Measurements from ENCODE around the gene PLCB1.

PLCB1 gene

GRCh38 chr20:8389381-8390036 lies 257.4 kb downstream of the PLCB1 start:
- peak overlapping the region; percentile 2 for H3K4me3 ChIP-seq
- peak overlapping the region in 1 of 2 donors; percentile 31 for H3K27ac ChIP-seq
- DNase-seq (ENCODE audit: low spot score), result no peak
- TF ChIP-seq CTCF (IDR thresholded peaks at IDR 0.05), result peak; percentile 39

GRCh38 chr20:8390037-8390433 lies 258.0 kb downstream of the PLCB1 start:
- H3K27ac ChIP-seq, result peak overlapping the region in 1 of 2 donors; percentile 31

GRCh38 chr20:8390500-8390899 lies 258.4 kb downstream of the PLCB1 start:
- DNase-seq (ENCODE audit: low spot score), result no peak
- Histone ChIP-seq H3K4me3 (no peak overlapping the region), H3K27ac (no peak overlapping the region)
- TF ChIP-seq CTCF (IDR thresholded peaks at IDR 0.05), result no peak

More at GRCh38 chr20:8390037-8390433, 258.0 kb downstream of the PLCB1 start:
- TF ChIP-seq CTCF (IDR thresholded peaks at IDR 0.05), result no peak
- peak overlapping the region; percentile 2 for H3K4me3 ChIP-seq
- DNase-seq (ENCODE audit: low spot score), result no peak

- H3K4me3 ChIP-seq, result no peak overlapping the region
- TF ChIP-seq CTCF (IDR thresholded peaks at IDR 0.05), result no peak
- no peak for DNase-seq (ENCODE audit: low spot score)
- H3K27ac ChIP-seq, result no peak overlapping the region
These were observed 261.3 kb downstream of the PLCB1 start for GRCh38 chr20:8393381-8393780.

GRCh38 chr20:8394308-8394945 lies 262.4 kb downstream of the PLCB1 start:
- Histone ChIP-seq H3K4me3 (no peak overlapping the region), H3K27ac (no peak overlapping the region)
- DNase-seq (ENCODE audit: low spot score), result no peak
- TF ChIP-seq CTCF (IDR thresholded peaks at IDR 0.05), result no peak

GRCh38 chr20:8395956-8396355 lies 263.9 kb downstream of the PLCB1 start:
- DNase-seq (ENCODE audit: low spot score), result no peak
- Histone ChIP-seq H3K27ac (no peak overlapping the region), H3K4me3 (no peak overlapping the region)
- TF ChIP-seq CTCF (IDR thresholded peaks at IDR 0.05), result no peak
